Measurements from ENCODE around the gene OR5M8. TPM values are rescaled to one million over a fixed set of nuclear protein-coding genes. Genes with fewer than 3 reads are reported as not detected.

OR5M8 gene
- total and polyA plus RNA-seq, 10 of the 15 experiments (the other 5 are each of a cell fraction or from before 2014, with no cell fraction given): not detected

DNA sequence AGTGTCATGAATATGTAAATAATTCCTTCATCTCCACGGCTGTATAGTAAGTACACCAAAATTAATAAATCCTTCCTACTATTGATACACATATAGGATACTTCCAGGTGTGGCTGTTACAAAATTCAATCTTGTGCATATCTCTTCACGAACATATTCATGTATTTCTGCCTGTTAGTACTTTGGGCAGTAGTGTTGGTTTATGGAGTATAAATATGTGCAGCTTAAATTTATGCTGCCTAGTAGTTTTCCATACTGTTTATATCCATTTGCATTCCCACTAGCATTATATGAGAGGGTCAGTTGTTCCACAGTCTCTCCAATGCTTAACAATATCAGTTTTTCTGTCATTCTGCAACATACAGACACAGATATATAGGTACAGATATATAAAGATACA lies 3.9 kb upstream of the OR5M8 start:
- FAIRE-seq (no peak), DNase-seq (ENCODE audit: low read depth, low spot score) (no peak), ATAC-seq (no peak)
- no peak overlapping the region for H3K27ac ChIP-seq (ENCODE audit: control insufficient read depth, insufficient read depth)
- H3K9me3 ChIP-seq (replicated peaks; ENCODE audit: control insufficient read depth, insufficient read depth, low read length): no peaks in the 10 kb centered on the region; the same call in 2 of the 3 replicates
- in situ Hi-C loops (cut with MboI): no loop called here
- H2AFZ ChIP-seq (ENCODE audit: control insufficient read depth, low read depth, low read length): no peak overlapping the region
- intact Hi-C loops (cut with micrococcal nuclease; ENCODE audit: unreplicated experiment): no loop called here
- H3K4me3 ChIP-seq: no peak overlapping the region
- CTCF ChIA-PET: no interaction called here
- no peaks in the 10 kb centered on the region for H3K27me3 ChIP-seq (replicated peaks in 1 of 2; ENCODE audit: control insufficient read depth in 2 of 2, insufficient read depth in 2 of 2, low read length in 1 of 2)
- RAD21 ChIA-PET (ENCODE audit: unreplicated experiment): no interaction called here
- no peaks in the 10 kb centered on the region for H3K36me3 ChIP-seq (ENCODE audit: control insufficient read depth in 2 of 2, insufficient read depth in 2 of 2, low read length in 1 of 2)
- no peaks in the 10 kb centered on the region for H3K4me1 ChIP-seq (ENCODE audit: control insufficient read depth, insufficient read depth, low read length)
- SMC1A ChIA-PET (ENCODE audit: uncharacterized antibody, unreplicated experiment): no interaction called here
- POLR2A ChIA-PET: no interaction called here
- H4K20me1 ChIP-seq (ENCODE audit: control insufficient read depth, insufficient read depth): no peaks in the 10 kb centered on the region
- no TSS peak for BruUV-seq (replicated peaks)
- WGBS (ENCODE audit: insufficient coverage, insufficient replicate concordance, low lambda C conversion rate, missing lambda C conversion rate): 22% methylated on average over 2 of the region's 2 CpGs
- H3K9ac ChIP-seq (ENCODE audit: control insufficient read depth, insufficient read depth, low read length): no peak overlapping the region
- H3K4me2 ChIP-seq (ENCODE audit: control insufficient read depth, insufficient read depth): no peak overlapping the region
- TF ChIP-seq WRNIP1 (IDR thresholded peaks at IDR 0.05; ENCODE audit: borderline replicate concordance, low read depth, low read length) (no peak), FOXM1 (IDR thresholded peaks at IDR 0.05; ENCODE audit: low read depth, low read length) (no peak), BMI1 (IDR thresholded peaks at IDR 0.05; ENCODE audit: borderline replicate concordance) (no peak), SMARCA5 (IDR thresholded peaks at IDR 0.05) (no peak), HDAC2 (IDR thresholded peaks at IDR 0.05) (no peak), PAX5 (IDR thresholded peaks at IDR 0.05; ENCODE audit: borderline replicate concordance, low read depth, low read length) (no peak), DPF2 (IDR thresholded peaks at IDR 0.05) (no peak), EGR1 (IDR thresholded peaks at IDR 0.05; ENCODE audit: borderline replicate concordance in 1 of 2, low read depth in 2 of 2, low read length in 2 of 2) (no peak), ZNF384 (IDR thresholded peaks at IDR 0.05; ENCODE audit: borderline replicate concordance, low read depth, low read length) (no peak), NRF1 (conservative IDR thresholded peaks at IDR 0.05; ENCODE audit: low read depth, low read length) (no peak), HDAC6 (IDR thresholded peaks at IDR 0.05; ENCODE audit: unreplicated experiment) (no peak), RBBP5 (conservative IDR thresholded peaks at IDR 0.05) (no peak), PML (IDR thresholded peaks at IDR 0.05; ENCODE audit: low read length) (no peak)
- TF ChIP-seq, protein P1, sequence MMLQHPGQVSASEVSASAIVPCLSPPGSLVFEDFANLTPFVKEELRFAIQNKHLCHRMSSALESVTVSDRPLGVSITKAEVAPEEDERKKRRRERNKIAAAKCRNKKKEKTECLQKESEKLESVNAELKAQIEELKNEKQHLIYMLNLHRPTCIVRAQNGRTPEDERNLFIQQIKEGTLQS (IDR thresholded peaks at IDR 0.05; ENCODE audit: borderline replicate concordance, extremely low read depth, low read depth, low read length): no peak
- TF ChIP-seq, protein P2, sequence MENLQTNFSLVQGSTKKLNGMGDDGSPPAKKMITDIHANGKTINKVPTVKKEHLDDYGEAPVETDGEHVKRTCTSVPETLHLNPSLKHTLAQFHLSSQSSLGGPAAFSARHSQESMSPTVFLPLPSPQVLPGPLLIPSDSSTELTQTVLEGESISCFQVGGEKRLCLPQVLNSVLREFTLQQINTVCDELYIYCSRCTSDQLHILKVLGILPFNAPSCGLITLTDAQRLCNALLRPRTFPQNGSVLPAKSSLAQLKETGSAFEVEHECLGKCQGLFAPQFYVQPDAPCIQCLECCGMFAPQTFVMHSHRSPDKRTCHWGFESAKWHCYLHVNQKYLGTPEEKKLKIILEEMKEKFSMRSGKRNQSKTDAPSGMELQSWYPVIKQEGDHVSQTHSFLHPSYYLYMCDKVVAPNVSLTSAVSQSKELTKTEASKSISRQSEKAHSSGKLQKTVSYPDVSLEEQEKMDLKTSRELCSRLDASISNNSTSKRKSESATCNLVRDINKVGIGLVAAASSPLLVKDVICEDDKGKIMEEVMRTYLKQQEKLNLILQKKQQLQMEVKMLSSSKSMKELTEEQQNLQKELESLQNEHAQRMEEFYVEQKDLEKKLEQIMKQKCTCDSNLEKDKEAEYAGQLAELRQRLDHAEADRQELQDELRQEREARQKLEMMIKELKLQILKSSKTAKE (IDR thresholded peaks at IDR 0.05; ENCODE audit: low read depth, poor library complexity, severe bottlenecking): no peak
- no peaks in the 10 kb centered on the region for H3K79me2 ChIP-seq (ENCODE audit: control insufficient read depth, insufficient read depth, low read length)

All from GM12878 (cell line).